ENCODE measurements around the gene SYNDIG1. TPM values are rescaled to one million over a fixed set of nuclear protein-coding genes. Genes with fewer than 3 reads are reported as not detected.

SYNDIG1 gene
- polyA plus RNA-seq, 1 of the 3 experiments (the other 2 are of a cell fraction): not detected

DNA sequence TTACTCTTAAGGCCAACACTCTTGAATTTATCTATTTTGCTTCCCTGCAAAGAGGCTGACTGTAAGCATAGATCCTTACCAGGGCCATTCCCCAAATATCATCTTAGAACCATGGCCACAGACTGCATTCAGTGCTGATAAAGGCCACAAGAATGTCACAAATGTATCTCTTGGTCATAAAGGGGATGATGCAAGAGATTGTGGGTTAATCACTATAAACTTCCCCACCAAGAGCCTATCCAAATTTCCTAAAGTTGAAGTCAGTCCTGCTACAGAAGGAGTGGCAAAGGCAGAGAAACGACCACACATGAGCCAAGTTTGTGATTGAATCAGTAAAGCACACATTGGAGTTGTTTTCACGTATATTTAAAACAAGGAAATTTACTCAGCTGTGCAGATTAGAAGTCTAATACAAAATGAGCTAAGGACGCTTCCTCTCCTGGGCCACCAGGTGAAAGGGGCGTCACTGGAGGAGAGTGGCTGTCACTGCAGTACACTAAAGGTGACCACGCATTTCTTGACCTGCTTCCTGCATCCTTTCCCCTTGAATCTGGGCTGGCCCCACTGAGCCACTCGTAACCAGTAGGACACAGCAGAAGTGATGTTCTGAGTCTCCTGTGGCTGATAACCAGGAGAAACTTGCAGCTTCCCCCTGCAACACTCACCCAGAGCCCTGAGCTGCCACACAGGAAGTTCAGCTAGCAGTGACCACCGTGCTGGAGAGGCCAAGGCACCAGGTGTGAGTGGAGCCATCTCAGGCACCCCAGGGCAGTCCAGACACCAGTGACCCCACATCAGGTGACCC lies 181.9 kb downstream of the SYNDIG1 start:
- H3K9ac ChIP-seq: no peak overlapping the region
- no peaks in the 10 kb centered on the region for H3K27me3 ChIP-seq (ENCODE audit: insufficient read depth)
- no peaks in the 10 kb centered on the region for H3K9me3 ChIP-seq
- no peaks in the 10 kb centered on the region for H3F3A ChIP-seq (replicated peaks; ENCODE audit: insufficient read depth)
- H3K79me2 ChIP-seq (ENCODE audit: insufficient read depth): no peaks in the 10 kb centered on the region
- 0 out of 2 replicates have a peak overlapping the region, but pooled peaks have one; percentile 2 for H3K4me2 ChIP-seq
- POLR2A ChIA-PET: no interaction called here
- DNase-seq: no peak
- no peaks in the 10 kb centered on the region for H3K36me3 ChIP-seq (replicated peaks in 1 of 2; ENCODE audit: control insufficient read depth in 1 of 2, insufficient read depth in 2 of 2, low read length in 1 of 2)
- H4K20me1 ChIP-seq (ENCODE audit: insufficient read depth): no peaks in the 10 kb centered on the region
- H3K9me2 ChIP-seq: no peaks in the 10 kb centered on the region
- H3K4me1 ChIP-seq (ENCODE audit: control insufficient read depth in 1 of 2, insufficient read depth in 2 of 2, low read depth in 1 of 2, low read length in 1 of 2): peaks cover 0 to 31% of the 10 kb centered on the region in 2 experiments; a peak in 1 of 4 replicates
- 43% methylated on average over 7 of the region's 7 CpGs for WGBS (ENCODE audit: low lambda C conversion rate)
- H2AFZ ChIP-seq (ENCODE audit: low read depth): no peak overlapping the region
- no peak overlapping the region for H3K4me3 ChIP-seq (ENCODE audit: low read depth in 2 of 2, low read length in 1 of 2)
- H3K27ac ChIP-seq (ENCODE audit: low read depth in 2 of 2, low read length in 1 of 2): peak overlapping the region in 1 of 2 experiments; percentile 46; a peak in 2 of 4 replicates
- CTCF ChIA-PET: interaction anchor here (1.2 kb wide), 1 partner anchor 11 kb away, joined by 4 read pairs; no protein-coding TSS in a partner anchor
- TF ChIP-seq REST (IDR thresholded peaks at IDR 0.05; ENCODE audit: low read depth, low read length) (no peak), NFIC (IDR thresholded peaks at IDR 0.05; ENCODE audit: borderline replicate concordance) (no peak), CTCF (IDR thresholded peaks at IDR 0.05) (no peak), PBX3 (IDR thresholded peaks at IDR 0.05) (no peak), EZH2phosphoT487 (IDR thresholded peaks at IDR 0.05; ENCODE audit: borderline replicate concordance, low read depth) (no peak), GATA2 (CRISPR knock-in tag; IDR thresholded peaks at IDR 0.05) (no peak), USF2 (IDR thresholded peaks at IDR 0.05; ENCODE audit: borderline replicate concordance, low read depth, low read length) (no peak), EP300 (IDR thresholded peaks at IDR 0.05; ENCODE audit: borderline replicate concordance in 1 of 2, low read depth in 1 of 2, low read length in 1 of 2) (no peak), TCF12 (IDR thresholded peaks at IDR 0.05) (peak; percentile 52; the same call in 1 of the 2 replicates), CHD2 (IDR thresholded peaks at IDR 0.05; ENCODE audit: low read length, partially characterized antibody) (no peak), RFX5 (IDR thresholded peaks at IDR 0.05; ENCODE audit: low read length) (no peak), RCOR1 (IDR thresholded peaks at IDR 0.05; ENCODE audit: low read length) (no peak), JUND (IDR thresholded peaks at IDR 0.05) (peak; percentile 38), IRF3 (IDR thresholded peaks at IDR 0.05; ENCODE audit: low read depth, low read length) (no peak), YY1 (IDR thresholded peaks at IDR 0.05; ENCODE audit: low read depth) (no peak), MAX (IDR thresholded peaks at IDR 0.05; ENCODE audit: low read depth) (no peak), POLR2AphosphoS5 (IDR thresholded peaks at IDR 0.05; ENCODE audit: low read depth, low read length) (no peak), NRF1 (IDR thresholded peaks at IDR 0.05; ENCODE audit: low read depth, low read length) (no peak)
- TF ChIP-seq, protein P1, sequence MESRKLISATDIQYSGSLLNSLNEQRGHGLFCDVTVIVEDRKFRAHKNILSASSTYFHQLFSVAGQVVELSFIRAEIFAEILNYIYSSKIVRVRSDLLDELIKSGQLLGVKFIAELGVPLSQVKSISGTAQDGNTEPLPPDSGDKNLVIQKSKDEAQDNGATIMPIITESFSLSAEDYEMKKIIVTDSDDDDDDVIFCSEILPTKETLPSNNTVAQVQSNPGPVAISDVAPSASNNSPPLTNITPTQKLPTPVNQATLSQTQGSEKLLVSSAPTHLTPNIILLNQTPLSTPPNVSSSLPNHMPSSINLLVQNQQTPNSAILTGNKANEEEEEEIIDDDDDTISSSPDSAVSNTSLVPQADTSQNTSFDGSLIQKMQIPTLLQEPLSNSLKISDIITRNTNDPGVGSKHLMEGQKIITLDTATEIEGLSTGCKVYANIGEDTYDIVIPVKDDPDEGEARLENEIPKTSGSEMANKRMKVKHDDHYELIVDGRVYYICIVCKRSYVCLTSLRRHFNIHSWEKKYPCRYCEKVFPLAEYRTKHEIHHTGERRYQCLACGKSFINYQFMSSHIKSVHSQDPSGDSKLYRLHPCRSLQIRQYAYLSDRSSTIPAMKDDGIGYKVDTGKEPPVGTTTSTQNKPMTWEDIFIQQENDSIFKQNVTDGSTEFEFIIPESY (IDR thresholded peaks at IDR 0.05; ENCODE audit: borderline replicate concordance, low read depth): no peak
- TF ChIP-seq, protein P2, sequence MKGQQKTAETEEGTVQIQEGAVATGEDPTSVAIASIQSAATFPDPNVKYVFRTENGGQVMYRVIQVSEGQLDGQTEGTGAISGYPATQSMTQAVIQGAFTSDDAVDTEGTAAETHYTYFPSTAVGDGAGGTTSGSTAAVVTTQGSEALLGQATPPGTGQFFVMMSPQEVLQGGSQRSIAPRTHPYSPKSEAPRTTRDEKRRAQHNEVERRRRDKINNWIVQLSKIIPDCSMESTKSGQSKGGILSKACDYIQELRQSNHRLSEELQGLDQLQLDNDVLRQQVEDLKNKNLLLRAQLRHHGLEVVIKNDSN (IDR thresholded peaks at IDR 0.05; ENCODE audit: borderline replicate concordance, low read depth): no peak

All from SK-N-SH (cell line).